Right atrium auricular region (tissue), 2 donors: ENCODE measurements around the gene ARHGEF33. TPM values are rescaled to one million over a fixed set of nuclear protein-coding genes. Genes with fewer than 3 reads are reported as not detected.

ENCODE experiments used
- DNase-seq: peaks from one replicate; pipeline ENCODE4 v3.0.0-alpha.2; 2019; ENCODE audit warnings: low spot score
- H3K27ac ChIP-seq, 2 donors: fragments of 200-600 bp; sonication (generic); 1 replicate in 1 of 2; 2 replicates in 1 of 2; pipeline ENCODE4 v1.5.1; 2016 to 2019
- H3K27me3 ChIP-seq, 2 donors: fragments of 200-600 bp; sonication (generic); one replicate each; pipeline versions ENCODE4 v1.5.1 to v1.6.0; 2017 to 2019
- H3K36me3 ChIP-seq: fragments of 200-600 bp; sonication (generic); one replicate; pipeline ENCODE4 v1.5.1; 2016
- H3K4me1 ChIP-seq, 2 donors: fragments of 200-600 bp; sonication (generic); one replicate each; pipeline versions ENCODE4 v1.5.1 to v1.6.0; 2017 to 2019
- H3K4me3 ChIP-seq, 2 donors: fragments of 200-600 bp; sonication (generic); 1 replicate in 1 of 2; 2 replicates in 1 of 2; pipeline ENCODE4 v1.5.1; 2017 to 2019; ENCODE audit warnings: mild to moderate bottlenecking in 1 of 2, moderate library complexity in 1 of 2
- H3K9me3 ChIP-seq, 2 donors: fragments of 200-600 bp; sonication (generic); one replicate each; pipeline ENCODE4 v1.5.1; 2019
- CTCF ChIP-seq, 2 donors: fragments of 200-600 bp; sonication (generic); IDR thresholded peaks; one replicate each; pipeline ENCODE4 v1.5.1; 2019; ENCODE audit warnings: antibody characterized with exemption in 2 of 2
- total RNA-seq, 2 donors: library from RNA; depleted of rRNA; stranded (reverse); fragments of >200 nt; gene quantifications; one replicate each; pipeline ENCODE4 v1.1.0, GENCODE V29; 2016

Gene ARHGEF33
- total RNA-seq, 2 donors from 2014 or later: 0.24 to 1.0 TPM

GRCh38 chr2:38876407-38876806 lies 13.3 kb upstream of the ARHGEF33 start:
- no peak overlapping the region for H3K27ac ChIP-seq
- no peak for TF ChIP-seq CTCF (IDR thresholded peaks at IDR 0.05)
- no peak for DNase-seq
- H3K4me1 ChIP-seq: peaks cover 0 to 18% of the 10 kb centered on the region in 2 donors
- H3K9me3 ChIP-seq: peaks cover 0 to 5% of the 10 kb centered on the region in 2 donors
- peaks cover 7% of the 10 kb centered on the region for H3K36me3 ChIP-seq
- H3K4me3 ChIP-seq: peak overlapping the region; percentile 64 to 70
- no peaks in the 10 kb centered on the region for H3K27me3 ChIP-seq

GRCh38 chr2:38886063-38886462 lies 3.6 kb upstream of the ARHGEF33 start:
- H3K27me3 ChIP-seq: no peaks in the 10 kb centered on the region
- H3K9me3 ChIP-seq: no peaks in the 10 kb centered on the region
- H3K36me3 ChIP-seq: peaks cover 3% of the 10 kb centered on the region
- DNase-seq: no peak
- H3K4me1 ChIP-seq: no peaks in the 10 kb centered on the region
- H3K4me3 ChIP-seq: no peak overlapping the region
- no peak overlapping the region for H3K27ac ChIP-seq
- no peak for TF ChIP-seq CTCF (IDR thresholded peaks at IDR 0.05)

GRCh38 chr2:38887347-38887746 lies 2.3 kb upstream of the ARHGEF33 start:
- TF ChIP-seq CTCF (IDR thresholded peaks at IDR 0.05): no peak
- DNase-seq: no peak
- no peaks in the 10 kb centered on the region for H3K36me3 ChIP-seq
- H3K9me3 ChIP-seq: no peaks in the 10 kb centered on the region
- no peak overlapping the region for H3K27ac ChIP-seq
- H3K27me3 ChIP-seq: no peaks in the 10 kb centered on the region
- no peak overlapping the region for H3K4me3 ChIP-seq
- H3K4me1 ChIP-seq: no peaks in the 10 kb centered on the region

DNA sequence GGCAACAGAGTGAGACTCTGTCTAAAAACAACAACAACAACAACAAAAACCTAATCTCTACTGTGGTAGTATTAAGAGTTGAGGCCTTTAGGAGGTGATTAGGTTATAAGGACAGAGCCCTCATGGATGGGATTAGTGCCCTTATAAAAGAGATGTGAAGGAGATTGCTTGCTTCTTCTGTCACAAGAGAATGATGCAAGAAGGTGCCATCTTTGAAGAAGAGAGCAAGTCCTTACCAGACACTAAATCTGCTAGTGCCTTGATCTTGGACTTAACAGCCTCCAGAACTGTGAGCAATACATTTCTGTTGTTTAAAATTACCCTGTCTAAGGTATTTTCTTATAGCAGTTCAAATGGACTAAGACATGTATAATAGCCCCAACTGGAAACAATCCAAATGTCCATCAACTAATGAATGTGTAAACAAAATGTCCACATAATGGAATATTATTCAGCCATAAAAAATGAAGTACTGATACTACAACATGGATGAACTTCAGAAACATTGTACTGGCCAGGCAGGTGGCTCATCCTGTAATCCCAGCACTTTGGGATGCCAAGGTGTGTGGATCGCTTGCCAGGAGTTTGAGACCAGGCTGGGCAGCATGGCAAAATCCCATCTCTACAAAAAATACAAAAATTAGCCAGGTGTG lies 1.6 kb upstream of the ARHGEF33 start:
- Histone ChIP-seq H3K27ac (no peak overlapping the region), H3K4me3 (no peak overlapping the region), H3K36me3 (no peaks in the 10 kb centered on the region), H3K9me3 (no peaks in the 10 kb centered on the region), H3K27me3 (no peaks in the 10 kb centered on the region), H3K4me1 (no peaks in the 10 kb centered on the region)
- TF ChIP-seq CTCF (IDR thresholded peaks at IDR 0.05): no peak
- no peak for DNase-seq

- H3K9me3 ChIP-seq: no peaks in the 10 kb centered on the region
- no peaks in the 10 kb centered on the region for H3K36me3 ChIP-seq
- no peak for DNase-seq
- no peak for TF ChIP-seq CTCF (IDR thresholded peaks at IDR 0.05)
- no peak overlapping the region for H3K27ac ChIP-seq
- no peaks in the 10 kb centered on the region for H3K27me3 ChIP-seq
- no peaks in the 10 kb centered on the region for H3K4me1 ChIP-seq
- H3K4me3 ChIP-seq: no peak overlapping the region
Observed at GRCh38 chr2:38889045-38889444, 630 bp upstream of the ARHGEF33 start.

- H3K9me3 ChIP-seq: no peaks in the 10 kb centered on the region
- DNase-seq: no peak
- no peak for TF ChIP-seq CTCF (IDR thresholded peaks at IDR 0.05)
- H3K27ac ChIP-seq: no peak overlapping the region
- no peaks in the 10 kb centered on the region for H3K36me3 ChIP-seq
- H3K4me1 ChIP-seq: no peaks in the 10 kb centered on the region
- no peak overlapping the region for H3K4me3 ChIP-seq
- no peaks in the 10 kb centered on the region for H3K27me3 ChIP-seq
Observed at GRCh38 chr2:38892819-38893218, 3.1 kb downstream of the ARHGEF33 start.
